Right lobe of liver (tissue), 6 donors: ENCODE measurements around the gene CTIF. TPM values are rescaled to one million over a fixed set of nuclear protein-coding genes. Genes with fewer than 3 reads are reported as not detected.

Experiments used
- ATAC-seq, 4 donors: fragments of 200-7000 bp; cut with Tn5 transposase; one replicate each; pipeline ENCODE4 v1.9.1; 2020; ENCODE audit warnings: mild to moderate bottlenecking in 4 of 4, moderate library complexity in 4 of 4
- DNase-seq, 3 donors: peaks; one replicate each; pipeline ENCODE4 v3.0.0-alpha.2; 2020
- H3K27ac ChIP-seq, 3 donors: fragments of 200-600 bp; one replicate each; pipeline ENCODE4 v1.8.0; 2022
- H3K27me3 ChIP-seq, 2 donors: fragments of 200-600 bp; one replicate each; pipeline ENCODE4 v1.8.0; 2022
- H3K36me3 ChIP-seq, 4 donors: fragments of 200-600 bp; sonication (generic) in 1 of 4; one replicate each; pipeline versions ENCODE4 v1.5.1 to v1.8.0; 2017 to 2022; ENCODE audit warnings: control low read depth in 1 of 4
- H3K4me1 ChIP-seq, 4 donors: fragments of 200-600 bp; sonication (generic) in 1 of 4; one replicate each; pipeline versions ENCODE4 v1.5.1 to v1.8.0; 2017 to 2022; ENCODE audit warnings: control low read depth in 1 of 4
- H3K4me3 ChIP-seq, 3 donors: fragments of 200-600 bp; one replicate each; pipeline ENCODE4 v1.8.0; 2022
- H3K9me3 ChIP-seq, 4 donors: fragments of 200-600 bp; sonication (generic) in 1 of 4; one replicate each; pipeline versions ENCODE4 v1.5.1 to v1.8.0; 2017 to 2022; ENCODE audit warnings: control low read depth in 1 of 4
- POLR2A ChIP-seq: fragments of 450-650 bp; IDR thresholded peaks from one replicate; pipeline ENCODE4 v1.6.1; 2017; ENCODE audit warnings: antibody characterized with exemption, mild to moderate bottlenecking
- whole genome bisulfite sequencing: methylation state at CpG from one replicate; pipeline ENCODE4 v1.1.6; 2018; ENCODE audit warnings: low coverage, low lambda C conversion rate; ENCODE audit not compliant: insufficient coverage; ENCODE audit errors: missing lambda C conversion rate; 5-methylcytosine and 5-hydroxymethylcytosine counted together
- intact Hi-C, 2 donors: fragments of 100-400 bp; cut with DNase I; formaldehyde crosslinking; loops; one replicate each; pipeline versions ENCODE4 v1.11.2 to v1.14.1; 2022
- total RNA-seq, 6 experiments: library from RNA; depleted of rRNA in 2 of 6; stranded (reverse); fragments of >200 nt in 2 of 6; fragmentation: NEBNext Ultra II Directional in 3 of 6; extraction: Animal tissue kit (Norgen Biotek cat#: 25700) in 3 of 6; gene quantifications; one replicate each; pipeline versions ENCODE4 v1.1.0 to v1.2.4, GENCODE V29; 2016 to 2023
- TF ChIP-seq, protein P1 (sequence below), 4 donors: fragments of 200-600 bp in 3 of 4; fragments of 450-650 bp in 1 of 4; IDR thresholded peaks; one replicate each; pipeline versions ENCODE4 v1.5.1 to v1.8.0; 2016 to 2022; ENCODE audit warnings: antibody characterized with exemption in 4 of 4, mild to moderate bottlenecking in 2 of 4
- donor health status: DM: no; HTN: yes; CAD: no.
- donor health status: DM: no; HTN: no; CAD: no.
- donor health status: DM: no; HTN: no; CAD: no.
- donor health status: DM: no; HTN: yes; CAD: no.
- donor health status: DM: no; HTN: yes; CAD: no.

Gene CTIF
- total RNA-seq, 6 experiments from 2014 or later = 29.0 to 60.6 (median 43.1) TPM

DNA sequence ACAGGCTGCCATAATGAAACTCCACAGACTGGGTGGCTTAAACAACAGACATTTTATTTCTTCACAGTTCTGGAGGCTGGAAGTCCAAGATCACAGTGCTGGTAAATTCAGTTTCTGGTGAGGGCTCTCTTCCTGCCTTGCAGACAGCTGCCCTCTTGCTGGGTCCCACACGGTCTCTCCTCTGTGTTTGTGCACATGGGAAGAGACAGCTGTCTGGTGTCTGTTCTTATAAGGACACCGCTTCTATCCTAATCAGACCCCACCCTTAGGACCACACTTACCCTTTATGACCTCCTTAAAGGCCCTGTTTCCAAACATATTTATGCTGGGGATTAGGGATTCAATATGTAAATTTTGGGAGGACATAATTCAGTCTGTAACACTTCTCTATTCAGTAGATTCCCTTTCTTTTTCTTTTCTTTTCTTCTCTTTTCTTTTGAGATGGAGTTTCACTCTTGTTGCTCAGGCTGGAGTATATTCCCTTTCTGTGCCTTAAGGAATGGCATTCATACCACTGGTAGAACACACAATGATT lies 18.9 kb downstream of the CTIF start:
- ATAC-seq = no peak
- TF ChIP-seq, protein P1, sequence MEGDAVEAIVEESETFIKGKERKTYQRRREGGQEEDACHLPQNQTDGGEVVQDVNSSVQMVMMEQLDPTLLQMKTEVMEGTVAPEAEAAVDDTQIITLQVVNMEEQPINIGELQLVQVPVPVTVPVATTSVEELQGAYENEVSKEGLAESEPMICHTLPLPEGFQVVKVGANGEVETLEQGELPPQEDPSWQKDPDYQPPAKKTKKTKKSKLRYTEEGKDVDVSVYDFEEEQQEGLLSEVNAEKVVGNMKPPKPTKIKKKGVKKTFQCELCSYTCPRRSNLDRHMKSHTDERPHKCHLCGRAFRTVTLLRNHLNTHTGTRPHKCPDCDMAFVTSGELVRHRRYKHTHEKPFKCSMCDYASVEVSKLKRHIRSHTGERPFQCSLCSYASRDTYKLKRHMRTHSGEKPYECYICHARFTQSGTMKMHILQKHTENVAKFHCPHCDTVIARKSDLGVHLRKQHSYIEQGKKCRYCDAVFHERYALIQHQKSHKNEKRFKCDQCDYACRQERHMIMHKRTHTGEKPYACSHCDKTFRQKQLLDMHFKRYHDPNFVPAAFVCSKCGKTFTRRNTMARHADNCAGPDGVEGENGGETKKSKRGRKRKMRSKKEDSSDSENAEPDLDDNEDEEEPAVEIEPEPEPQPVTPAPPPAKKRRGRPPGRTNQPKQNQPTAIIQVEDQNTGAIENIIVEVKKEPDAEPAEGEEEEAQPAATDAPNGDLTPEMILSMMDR (IDR thresholded peaks at IDR 0.05) = no peak
- no peak for TF ChIP-seq POLR2A
- 88% methylated on average over 2 of the region's 2 CpGs for WGBS
- peaks cover 0 to 34% (median 11%) of the 10 kb centered on the region in 4 donors for H3K4me1 ChIP-seq
- H3K9me3 ChIP-seq = no peaks in the 10 kb centered on the region
- H3K27ac ChIP-seq = no peak overlapping the region
- no peaks in the 10 kb centered on the region for H3K36me3 ChIP-seq
- H3K4me3 ChIP-seq = no peak overlapping the region
- H3K27me3 ChIP-seq = no peaks in the 10 kb centered on the region
- intact Hi-C loops = no loop called here
- DNase-seq = no peak

DNA sequence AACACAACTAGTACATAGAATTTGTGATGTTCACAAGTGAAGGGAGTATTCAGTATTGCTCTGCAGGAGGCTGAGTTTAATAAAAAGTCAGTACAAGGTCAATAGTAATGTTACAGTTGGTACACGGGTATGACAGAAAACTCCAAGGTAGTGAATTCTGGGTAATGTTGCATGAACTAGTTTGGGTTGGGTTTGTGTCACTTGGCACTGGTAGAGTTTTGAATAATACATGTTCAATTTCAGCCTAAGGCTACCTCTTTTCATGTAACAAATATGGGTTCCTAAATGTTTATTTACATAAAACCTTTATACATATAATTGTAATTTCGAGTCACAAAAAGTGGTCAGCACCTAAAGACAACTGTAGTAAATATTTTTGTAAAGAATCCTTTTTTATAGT lies 19.4 kb downstream of the CTIF start:
- intact Hi-C loops = no loop called here
- H3K27ac ChIP-seq = no peak overlapping the region
- WGBS = 55% methylated on average over 2 of the region's 2 CpGs

DNA sequence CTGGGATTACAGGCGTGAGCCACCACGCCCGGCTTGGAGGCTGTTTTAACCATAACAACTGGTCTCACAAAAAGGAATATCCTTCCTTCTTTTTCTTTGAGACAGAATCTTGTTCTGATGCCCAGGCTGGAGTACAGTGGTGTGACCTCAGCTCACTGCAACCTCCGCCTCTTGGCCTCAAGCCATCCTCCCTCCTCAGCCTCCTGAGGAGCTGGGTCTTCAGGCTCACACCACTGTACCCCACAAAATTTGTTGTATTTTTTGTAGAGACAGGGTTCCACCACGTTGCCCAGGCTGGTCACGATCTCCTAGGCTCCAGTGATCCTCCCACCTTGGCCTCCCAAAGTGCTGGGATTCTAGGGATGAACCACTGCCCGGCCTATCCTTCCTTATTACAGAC lies 21.7 kb downstream of the CTIF start:
- intact Hi-C loops = no loop called here
- no peak overlapping the region for H3K4me3 ChIP-seq
- TF ChIP-seq, protein P1 (IDR thresholded peaks at IDR 0.05) = no peak
- TF ChIP-seq POLR2A = no peak
- H3K36me3 ChIP-seq = no peaks in the 10 kb centered on the region
- H3K9me3 ChIP-seq = no peaks in the 10 kb centered on the region
- no peak for ATAC-seq
- no peak overlapping the region for H3K27ac ChIP-seq
- peaks cover 0 to 22% (median 2%) of the 10 kb centered on the region in 4 donors for H3K4me1 ChIP-seq
- no peak for DNase-seq
- WGBS = 86% methylated on average over 4 of the region's 7 CpGs
- H3K27me3 ChIP-seq = no peaks in the 10 kb centered on the region

More for the DNA sequence above, 19.4 kb downstream of the CTIF start:
- no peak overlapping the region for H3K4me3 ChIP-seq
- peaks cover 0 to 33% (median 8%) of the 10 kb centered on the region in 4 donors for H3K4me1 ChIP-seq
- TF ChIP-seq, protein P1 (IDR thresholded peaks at IDR 0.05) = no peak
- no peak for TF ChIP-seq POLR2A
- no peak for DNase-seq
- no peaks in the 10 kb centered on the region for H3K27me3 ChIP-seq
- no peaks in the 10 kb centered on the region for H3K36me3 ChIP-seq
- H3K9me3 ChIP-seq = no peaks in the 10 kb centered on the region
- ATAC-seq = no peak

DNA sequence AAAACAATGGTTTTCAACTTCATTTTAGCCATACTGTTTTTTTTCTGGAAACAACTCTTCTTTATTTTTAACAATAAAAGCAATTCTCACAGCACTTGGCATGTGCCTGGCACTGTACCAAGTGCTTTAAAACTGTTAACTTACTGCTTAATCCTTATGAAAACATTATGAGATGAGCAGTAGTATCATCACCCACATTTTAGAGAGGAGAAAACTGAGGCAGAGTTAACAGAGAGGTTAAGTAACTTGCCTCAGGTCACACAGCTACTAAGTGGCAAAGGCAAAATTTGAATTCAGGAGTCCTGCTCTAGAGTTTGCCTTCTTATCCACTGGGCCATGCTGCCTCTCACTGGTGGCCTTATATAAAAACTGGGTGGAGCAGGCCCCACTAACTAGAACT lies 23.2 kb downstream of the CTIF start:
- no peaks in the 10 kb centered on the region for H3K9me3 ChIP-seq
- DNase-seq (no peak), ATAC-seq (no peak)
- peaks cover 0 to 23% (median 5%) of the 10 kb centered on the region in 4 donors for H3K4me1 ChIP-seq
- H3K4me3 ChIP-seq = no peak overlapping the region
- TF ChIP-seq, protein P1 (IDR thresholded peaks at IDR 0.05) = peak in 1 of 4 donors; percentile 8
- no peak for TF ChIP-seq POLR2A
- no peaks in the 10 kb centered on the region for H3K36me3 ChIP-seq
- H3K27me3 ChIP-seq = no peaks in the 10 kb centered on the region
- no peak overlapping the region for H3K27ac ChIP-seq
- intact Hi-C loops = no loop called here

DNA sequence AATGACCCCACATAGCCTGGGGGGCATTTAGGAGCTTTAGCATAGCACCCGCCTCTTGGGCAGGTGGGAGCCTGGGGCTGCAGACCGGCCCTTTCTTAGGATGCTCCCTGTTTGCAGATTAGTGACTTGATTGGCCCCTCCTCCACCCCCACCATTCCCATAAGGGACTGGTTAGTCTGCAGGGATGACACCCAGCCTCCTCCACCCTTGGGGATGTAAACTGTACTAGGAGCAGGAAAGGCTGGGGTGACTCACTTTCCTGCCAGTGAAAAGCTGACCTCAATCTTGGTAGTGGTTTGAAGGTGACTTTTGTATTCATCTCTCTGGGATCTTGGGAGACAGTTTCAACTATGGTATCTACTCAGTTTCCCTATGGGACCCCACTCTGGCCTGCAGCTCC lies 24.2 kb downstream of the CTIF start:
- 60% methylated on average over 2 of the region's 2 CpGs for WGBS
- DNase-seq (no peak), ATAC-seq (peak in 2 of 4 donors; percentile 48 to 59)
- no peaks in the 10 kb centered on the region for H3K27me3 ChIP-seq
- intact Hi-C loops = no loop called here
- no peak overlapping the region for H3K27ac ChIP-seq
- no peaks in the 10 kb centered on the region for H3K36me3 ChIP-seq
- no peak for TF ChIP-seq POLR2A
- TF ChIP-seq, protein P1 (IDR thresholded peaks at IDR 0.05) = no peak
- H3K9me3 ChIP-seq = no peaks in the 10 kb centered on the region
- H3K4me3 ChIP-seq = no peak overlapping the region
- peaks cover 0 to 33% (median 10%) of the 10 kb centered on the region in 4 donors for H3K4me1 ChIP-seq
